Spleen (tissue), 7 donors: ENCODE measurements around the gene HSDL1.

Experiments
- POLR2AphosphoS5 ChIP-seq, 3 donors: sonication (generic); formaldehyde crosslinking; IDR thresholded peaks; one replicate each; pipeline ENCODE4 v1.5.1; 2017; ENCODE audit warnings: antibody characterized with exemption in 3 of 3
- TF ChIP-seq, protein P1 (sequence below), 11 experiments: fragments of 200-600 bp in 7 of 11; fragments of 450-650 bp in 4 of 11; sonication (generic) in 4 of 11; IDR thresholded peaks in 8 of 11; conservative IDR thresholded peaks in 3 of 11; 1 replicate in 7 of 11; 2 replicates in 4 of 11; pipeline versions ENCODE4 v1.4.0 to v1.8.0; 2016 to 2021; ENCODE audit warnings: antibody characterized with exemption in 11 of 11, inconsistent platforms in 4 of 11, mild to moderate bottlenecking in 1 of 11
- donor health status: DM: no; HTN: no; CAD: no; lungs with moderate emphysema.
- donor health status: DM: no; HTN: no; CAD: no.
- donor health status: DM: no; HTN: no; CAD: no.

DNA sequence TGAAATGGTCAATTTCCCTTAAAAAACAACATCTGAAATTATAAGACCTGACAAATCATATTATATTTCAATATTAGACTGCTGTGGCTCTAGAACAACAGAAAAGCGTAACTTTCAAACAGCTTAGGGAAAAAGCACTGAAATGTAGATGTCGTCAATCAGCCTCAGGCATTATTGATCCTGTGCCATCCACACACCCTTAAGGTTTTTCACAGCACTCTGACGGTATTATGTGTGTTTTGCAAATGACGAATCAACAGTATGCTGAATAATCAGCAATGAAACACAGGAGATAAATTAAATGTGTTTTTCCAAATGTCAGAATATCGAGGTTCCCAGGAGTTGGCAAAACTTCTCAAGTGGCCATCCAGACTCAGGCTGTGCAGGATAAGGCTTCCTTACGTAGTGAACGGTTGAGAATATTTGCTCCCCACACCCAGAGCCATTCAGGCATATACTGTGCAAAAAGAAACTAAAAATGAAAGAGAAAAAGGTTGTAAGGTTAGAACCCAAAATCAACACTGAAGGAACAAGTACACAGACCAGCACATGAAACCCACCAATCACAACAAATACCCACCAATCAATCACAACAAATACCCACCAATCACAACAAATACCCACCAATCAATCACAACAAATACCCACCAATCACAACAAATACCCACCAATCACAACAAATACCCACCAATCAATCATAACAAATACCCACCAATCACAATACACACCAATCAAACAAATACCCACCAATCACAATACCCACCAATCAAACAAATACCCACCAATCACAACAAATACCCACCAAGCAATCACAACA lies 20.5 kb downstream of the HSDL1 start:
- no peak for TF ChIP-seq POLR2AphosphoS5 (IDR thresholded peaks at IDR 0.05)
- TF ChIP-seq, protein P1, sequence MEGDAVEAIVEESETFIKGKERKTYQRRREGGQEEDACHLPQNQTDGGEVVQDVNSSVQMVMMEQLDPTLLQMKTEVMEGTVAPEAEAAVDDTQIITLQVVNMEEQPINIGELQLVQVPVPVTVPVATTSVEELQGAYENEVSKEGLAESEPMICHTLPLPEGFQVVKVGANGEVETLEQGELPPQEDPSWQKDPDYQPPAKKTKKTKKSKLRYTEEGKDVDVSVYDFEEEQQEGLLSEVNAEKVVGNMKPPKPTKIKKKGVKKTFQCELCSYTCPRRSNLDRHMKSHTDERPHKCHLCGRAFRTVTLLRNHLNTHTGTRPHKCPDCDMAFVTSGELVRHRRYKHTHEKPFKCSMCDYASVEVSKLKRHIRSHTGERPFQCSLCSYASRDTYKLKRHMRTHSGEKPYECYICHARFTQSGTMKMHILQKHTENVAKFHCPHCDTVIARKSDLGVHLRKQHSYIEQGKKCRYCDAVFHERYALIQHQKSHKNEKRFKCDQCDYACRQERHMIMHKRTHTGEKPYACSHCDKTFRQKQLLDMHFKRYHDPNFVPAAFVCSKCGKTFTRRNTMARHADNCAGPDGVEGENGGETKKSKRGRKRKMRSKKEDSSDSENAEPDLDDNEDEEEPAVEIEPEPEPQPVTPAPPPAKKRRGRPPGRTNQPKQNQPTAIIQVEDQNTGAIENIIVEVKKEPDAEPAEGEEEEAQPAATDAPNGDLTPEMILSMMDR (IDR thresholded peaks at IDR 0.05 in 8 of 11, conservative IDR thresholded peaks at IDR 0.05 in 3 of 11), result no peak
